ENCODE results near the gene CDH26.
A peak's percentile ranks its signal among the peaks of the same experiment; 100 is the strongest.

The CDH26 gene

DNA sequence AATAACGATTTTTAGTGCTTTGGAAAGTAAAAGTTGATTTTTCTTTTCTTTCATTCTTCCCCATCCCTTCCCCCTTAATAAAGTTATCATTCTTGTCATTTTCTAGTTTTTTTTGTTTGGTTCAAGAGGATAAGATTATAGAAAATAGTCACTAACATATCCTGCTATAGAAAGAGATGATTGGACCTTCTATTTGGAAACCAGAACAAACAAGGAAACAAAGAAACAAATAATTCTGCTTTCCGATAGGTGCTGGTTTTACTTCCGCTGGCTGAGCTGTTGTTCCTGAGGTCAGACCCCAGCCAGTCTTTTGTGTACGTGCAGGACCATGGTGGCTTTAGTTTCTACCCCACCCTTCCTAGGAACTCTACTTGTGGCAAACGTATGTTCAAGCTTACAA lies at the start of gene CDH26:
Gene CDH26 (plus strand): TSS at position 301 of the 400 bp plus-strand sequence. CDS start 304 bp downstream, outside the sequence.
- H3K27ac ChIP-seq = no peak within 1 kb of the TSS
- DNase-seq (ENCODE audit: low read depth, low spot score) = no peak

GRCh38 chr20:59908855-59909254 lies 49.4 kb upstream of the CDH26 start:
- H3K27ac ChIP-seq = no peak overlapping the region
- DNase-seq (ENCODE audit: low read depth, low spot score) = no peak

DNA sequence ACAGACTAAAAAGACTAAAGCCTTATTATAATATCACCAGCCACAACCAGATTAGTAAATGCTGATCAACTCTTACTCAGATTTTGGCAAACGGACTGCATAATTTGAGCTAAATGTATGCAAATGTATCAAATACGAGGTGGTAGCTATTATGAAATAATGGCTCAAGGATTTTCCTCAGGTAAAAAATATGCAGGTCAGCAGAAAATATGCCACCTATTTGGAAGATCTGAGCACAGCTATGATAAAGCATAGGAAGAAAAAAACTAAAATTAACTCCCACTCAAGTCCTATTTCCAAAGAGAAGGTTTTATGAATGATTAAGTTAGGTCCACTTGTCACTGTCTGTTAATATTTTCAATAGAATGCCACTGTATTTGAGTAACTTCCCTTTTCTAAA lies 47.2 kb upstream of the CDH26 start:
- no peak overlapping the region for H3K27ac ChIP-seq

GRCh38 chr20:59912609-59913008 lies 45.6 kb upstream of the CDH26 start:
- no peak for DNase-seq (ENCODE audit: low read depth, low spot score)

More for the DNA sequence above, 47.2 kb upstream of the CDH26 start:
- no peak for DNase-seq (ENCODE audit: low read depth, low spot score)

GRCh38 chr20:59920944-59921343 lies 37.3 kb upstream of the CDH26 start:
- DNase-seq (ENCODE audit: low read depth, low spot score) = no peak
- H3K27ac ChIP-seq = no peak overlapping the region

More at GRCh38 chr20:59912609-59913008, 45.6 kb upstream of the CDH26 start:
- H3K27ac ChIP-seq = no peak overlapping the region

DNA sequence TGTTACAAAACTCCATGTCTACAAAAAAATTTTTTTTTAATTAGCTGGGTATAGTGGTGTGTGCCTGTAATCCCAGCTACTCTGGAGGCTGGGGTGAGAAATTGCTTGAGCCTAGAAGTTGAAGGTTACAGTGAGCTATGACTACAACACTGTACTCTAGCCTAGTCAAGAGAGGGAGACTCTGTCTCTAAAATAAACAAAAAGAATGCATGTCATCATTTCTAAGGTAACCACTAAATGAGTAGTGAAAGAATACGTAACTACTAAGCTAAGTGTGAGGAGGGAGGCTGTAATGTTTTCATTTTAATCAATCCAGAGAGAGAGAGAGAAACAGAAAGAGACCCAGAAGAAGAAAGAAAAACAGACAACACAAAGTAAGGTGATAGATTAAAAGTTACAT lies 34.7 kb upstream of the CDH26 start:
- DNase-seq (ENCODE audit: low read depth, low spot score) = no peak
- no peak overlapping the region for H3K27ac ChIP-seq

GRCh38 chr20:59925359-59925758 lies 32.9 kb upstream of the CDH26 start:
- H3K27ac ChIP-seq = no peak overlapping the region
- DNase-seq (ENCODE audit: low read depth, low spot score) = no peak

- H3K27ac ChIP-seq = no peak overlapping the region
- DNase-seq (ENCODE audit: low read depth, low spot score) = no peak
Measured at GRCh38 chr20:59925899-59926298, 32.3 kb upstream of the CDH26 start.

DNA sequence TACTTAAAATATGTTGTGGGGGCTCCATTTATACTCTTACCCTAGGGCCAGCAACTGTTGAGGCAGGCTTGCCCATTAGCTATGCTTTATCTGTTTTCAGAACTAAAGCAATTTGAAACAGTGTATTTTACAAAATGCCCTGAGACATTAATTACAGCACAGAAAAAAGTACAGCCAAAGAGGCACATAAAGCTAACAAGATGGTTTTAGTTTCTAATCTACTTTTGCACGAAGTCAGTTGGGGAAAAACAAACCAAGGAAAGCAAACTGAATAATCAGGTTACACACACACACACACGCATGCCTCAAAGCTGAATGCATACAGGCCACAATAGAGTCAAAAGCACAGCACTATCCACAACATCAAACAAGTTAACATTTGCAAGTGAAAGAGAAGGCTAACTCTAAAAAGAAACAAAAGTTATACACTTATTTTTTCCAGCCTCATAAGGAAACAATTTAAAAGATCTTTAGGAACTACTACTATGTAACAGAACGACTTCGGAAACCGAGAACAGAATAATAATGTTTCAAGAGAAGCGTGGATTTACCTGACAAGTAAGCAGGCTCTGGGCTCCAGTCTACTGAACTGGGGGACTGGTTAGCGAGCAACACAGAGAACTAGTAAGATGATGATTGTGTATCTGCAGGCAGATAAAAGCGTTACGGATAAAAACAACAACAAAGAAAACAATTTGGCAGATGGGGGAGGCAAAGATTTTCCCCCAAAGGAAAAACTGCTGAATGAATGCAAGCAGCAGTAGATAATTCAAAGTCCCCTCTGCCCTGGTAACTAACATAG lies 26.5 kb upstream of the CDH26 start:
- no peak for DNase-seq (ENCODE audit: low read depth, low spot score)
- no peak overlapping the region for H3K27ac ChIP-seq

- DNase-seq (ENCODE audit: low read depth, low spot score) = no peak
- no peak overlapping the region for H3K27ac ChIP-seq
Measured at GRCh38 chr20:59932616-59933295, 25.5 kb upstream of the CDH26 start.

- H3K27ac ChIP-seq = no peak within 1 kb of the TSS
Measured at GRCh38 chr20:59933296-59933848, 24.9 kb upstream of the CDH26 start, which contains the start of gene SYCP2. TSS of gene SYCP2 (minus strand) at chr20:59933637. CDS start at chr20:59922413, 11,224 bp downstream.

DNA sequence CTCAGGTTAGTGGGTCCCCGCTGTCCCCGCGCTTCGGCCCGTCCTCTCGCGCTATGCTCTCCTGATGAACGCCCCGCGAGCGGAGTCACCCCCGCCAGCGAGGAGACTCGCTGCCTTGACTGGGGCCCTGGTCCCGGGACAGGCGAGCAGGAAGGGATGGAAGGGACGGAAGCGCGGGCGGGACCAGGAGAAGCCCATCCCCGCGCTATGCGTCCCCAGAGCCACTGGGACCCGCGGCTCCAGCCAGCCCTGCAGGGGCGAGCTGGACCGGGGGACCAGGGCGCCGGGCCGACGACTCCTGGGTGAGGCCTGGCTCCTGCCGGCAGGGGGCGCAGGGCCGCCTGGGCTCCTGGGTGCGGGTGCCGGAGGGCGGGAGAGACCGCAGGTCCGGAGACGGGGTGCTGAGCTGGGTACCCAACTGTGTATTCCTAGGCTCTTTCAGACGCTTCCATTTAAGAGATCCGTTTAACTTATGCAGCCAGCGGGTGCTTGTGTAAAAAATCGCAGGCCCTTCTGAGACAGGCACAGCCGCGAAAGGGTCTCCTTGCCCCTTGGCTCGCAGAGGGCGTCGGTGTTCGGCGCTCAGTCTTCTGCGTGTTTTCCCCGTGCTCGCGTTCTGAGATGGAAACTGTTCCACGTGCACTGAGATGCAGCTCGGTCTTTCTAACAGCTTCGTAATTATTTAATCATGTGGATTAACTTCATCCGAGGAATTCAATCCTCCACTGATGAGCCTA lies 24.2 kb upstream of the CDH26 start:
- no peak for DNase-seq (ENCODE audit: low read depth, low spot score)
- H3K27ac ChIP-seq = no peak overlapping the region

More at GRCh38 chr20:59933296-59933848, 24.9 kb upstream of the CDH26 start, which contains the start of gene SYCP2:
- DNase-seq (ENCODE audit: low read depth, low spot score) = no peak

DNA sequence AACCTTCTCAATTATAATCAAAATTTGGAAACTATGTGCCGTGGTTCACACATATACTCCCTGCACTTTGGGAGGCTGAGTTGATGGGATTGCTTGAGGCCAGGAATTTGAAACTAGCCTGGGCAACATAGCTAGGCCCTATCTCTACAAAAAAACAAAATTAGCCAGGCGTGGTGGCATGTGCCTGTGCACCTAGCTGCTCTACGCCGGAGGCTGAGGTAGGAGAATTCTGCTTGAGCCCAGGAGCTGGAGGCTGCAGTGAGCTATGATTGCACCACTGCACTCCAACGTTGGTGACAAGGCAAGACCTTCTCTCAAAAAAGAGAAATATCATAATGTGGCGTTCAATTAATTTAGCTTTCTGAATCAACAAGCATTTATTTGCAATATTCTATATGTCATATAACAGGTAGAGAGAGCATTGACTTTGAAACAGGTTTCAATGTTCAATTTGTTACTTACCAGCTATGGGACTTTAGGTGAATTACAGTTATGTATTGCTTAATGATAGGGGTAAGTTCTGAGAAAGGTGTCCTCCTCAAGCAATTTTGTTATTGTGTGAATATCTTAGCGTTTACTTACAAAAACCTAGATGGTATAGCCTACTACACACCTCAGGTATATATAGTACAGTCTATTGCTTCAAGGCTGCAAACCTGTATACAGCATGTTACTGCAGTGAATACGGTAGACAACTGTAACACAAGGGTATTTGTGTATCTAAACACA lies 22.6 kb upstream of the CDH26 start:
- no peak overlapping the region for H3K27ac ChIP-seq
- no peak for DNase-seq (ENCODE audit: low read depth, low spot score)

DNA sequence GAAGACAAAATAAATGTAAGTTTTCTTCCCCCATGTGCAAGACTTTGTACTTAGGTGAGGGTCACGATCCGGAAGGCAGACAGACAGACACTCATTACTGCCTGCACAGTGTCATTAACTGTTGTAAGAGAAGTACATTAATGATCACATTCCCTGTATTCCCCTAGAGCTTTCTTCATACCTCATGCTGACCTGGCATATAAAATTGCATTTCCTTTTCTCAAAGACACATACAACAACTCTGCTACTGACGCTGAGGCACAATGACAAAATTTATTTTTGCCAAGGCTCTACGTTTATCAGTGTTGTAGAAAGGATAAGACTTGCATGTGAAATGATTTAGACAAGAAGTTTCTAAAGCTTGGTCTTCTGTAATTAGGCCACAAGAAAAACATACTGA lies 21.8 kb upstream of the CDH26 start:
- no peak for DNase-seq (ENCODE audit: low read depth, low spot score)

DNA sequence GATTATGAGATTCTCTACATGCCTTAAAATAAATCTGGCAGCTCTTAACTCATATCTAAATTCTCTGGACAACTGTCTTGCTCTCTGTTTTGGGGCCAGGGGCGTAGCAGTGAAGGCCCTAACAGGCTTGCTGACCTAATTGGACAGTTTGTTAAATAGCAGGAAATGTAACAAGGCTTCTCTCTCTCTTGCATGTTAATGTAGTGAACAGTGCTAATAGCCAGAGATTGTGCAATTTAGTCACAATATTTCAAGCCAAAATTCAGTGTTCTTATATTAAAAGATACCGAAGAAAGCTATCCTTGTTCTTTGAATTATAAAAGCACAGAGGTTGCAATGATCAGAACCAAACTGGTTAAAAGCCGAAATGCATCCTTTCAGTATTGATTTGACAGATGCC lies 21.1 kb upstream of the CDH26 start:
- H3K27ac ChIP-seq = no peak overlapping the region
- no peak for DNase-seq (ENCODE audit: low read depth, low spot score)

More for the DNA sequence above, 21.8 kb upstream of the CDH26 start:
- no peak overlapping the region for H3K27ac ChIP-seq

DNA sequence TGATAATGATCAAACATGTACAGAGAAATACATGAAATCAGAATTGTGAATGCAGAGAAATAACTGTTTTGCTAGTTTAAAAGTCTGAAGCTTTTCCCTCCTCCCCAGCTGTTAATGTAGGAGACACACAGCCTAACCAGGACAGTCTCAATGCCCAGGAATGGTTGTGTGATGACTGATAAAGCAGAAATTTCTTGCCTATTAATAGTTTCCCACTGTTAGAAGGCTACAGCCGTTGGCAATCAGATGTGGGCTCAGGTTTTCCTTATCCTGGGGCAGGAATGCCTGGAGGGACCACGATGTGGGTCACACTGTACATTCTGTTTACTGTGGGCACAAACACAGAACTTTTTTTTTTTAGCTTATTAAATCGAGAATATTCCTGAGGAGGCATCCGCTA lies 20.0 kb upstream of the CDH26 start:
- DNase-seq (ENCODE audit: low read depth, low spot score) = no peak
- peak overlapping the region; percentile 90 for H3K27ac ChIP-seq

GRCh38 chr20:59938696-59939051 lies 19.5 kb upstream of the CDH26 start:
- H3K27ac ChIP-seq = peak overlapping the region; percentile 90
- no peak for DNase-seq (ENCODE audit: low read depth, low spot score)

DNA sequence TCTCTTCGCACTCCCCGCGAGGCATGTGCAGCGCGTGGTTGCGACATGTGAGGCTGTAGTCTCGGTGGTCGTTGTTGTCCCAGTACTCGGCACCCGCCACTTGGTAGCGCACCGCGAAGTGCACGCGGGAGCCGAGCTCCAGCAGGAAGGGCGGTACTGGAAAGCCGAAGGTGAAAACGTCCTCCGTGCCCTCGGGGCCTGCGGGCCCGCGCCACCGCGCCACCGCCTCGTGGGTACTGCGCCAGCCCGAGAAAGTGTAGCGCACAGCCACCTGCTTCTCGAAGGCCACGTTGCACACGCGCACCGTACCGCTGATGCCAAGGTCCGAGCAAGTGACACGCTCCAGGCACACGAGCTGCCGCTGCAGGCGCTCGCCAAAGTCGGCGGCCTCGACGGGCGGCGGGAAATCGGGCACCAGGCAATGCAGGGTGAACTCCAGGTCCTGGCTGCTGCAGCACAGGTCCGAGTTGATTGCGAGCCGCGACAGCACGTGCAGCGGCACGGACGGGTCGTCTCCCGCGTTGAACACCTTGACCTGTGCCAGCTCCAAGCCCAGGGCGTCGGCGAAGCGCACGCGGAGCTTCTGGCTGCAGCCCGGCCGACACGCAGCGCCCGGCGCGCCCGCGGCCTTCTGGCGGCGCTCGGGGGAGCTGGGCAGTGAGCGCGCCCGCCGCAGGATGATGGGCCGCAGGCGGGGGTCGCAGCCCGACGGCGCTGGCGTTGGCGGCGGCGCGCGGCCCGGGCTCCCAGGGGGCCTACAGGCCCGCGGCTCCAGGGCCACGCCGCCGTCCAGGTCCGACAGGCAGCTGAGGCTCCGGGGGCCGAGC lies 19.0 kb upstream of the CDH26 start:
- H3K27ac ChIP-seq = peak overlapping the region; percentile 90
- DNase-seq (ENCODE audit: low read depth, low spot score) = no peak

- no peak for DNase-seq (ENCODE audit: low read depth, low spot score)
- H3K27ac ChIP-seq = peak overlapping the region; percentile 90
Measured at GRCh38 chr20:59939879-59940128, 18.4 kb upstream of the CDH26 start.

Measured in epithelial cell of prostate (primary cell).